ENCODE results near the gene DNAJB2.
"Not testable (repeated sequence)": the region's sequence is repeated elsewhere in the genome, so short reads cannot be mapped to it uniquely, and the experiment has no call there.

Gene DNAJB2

DNA sequence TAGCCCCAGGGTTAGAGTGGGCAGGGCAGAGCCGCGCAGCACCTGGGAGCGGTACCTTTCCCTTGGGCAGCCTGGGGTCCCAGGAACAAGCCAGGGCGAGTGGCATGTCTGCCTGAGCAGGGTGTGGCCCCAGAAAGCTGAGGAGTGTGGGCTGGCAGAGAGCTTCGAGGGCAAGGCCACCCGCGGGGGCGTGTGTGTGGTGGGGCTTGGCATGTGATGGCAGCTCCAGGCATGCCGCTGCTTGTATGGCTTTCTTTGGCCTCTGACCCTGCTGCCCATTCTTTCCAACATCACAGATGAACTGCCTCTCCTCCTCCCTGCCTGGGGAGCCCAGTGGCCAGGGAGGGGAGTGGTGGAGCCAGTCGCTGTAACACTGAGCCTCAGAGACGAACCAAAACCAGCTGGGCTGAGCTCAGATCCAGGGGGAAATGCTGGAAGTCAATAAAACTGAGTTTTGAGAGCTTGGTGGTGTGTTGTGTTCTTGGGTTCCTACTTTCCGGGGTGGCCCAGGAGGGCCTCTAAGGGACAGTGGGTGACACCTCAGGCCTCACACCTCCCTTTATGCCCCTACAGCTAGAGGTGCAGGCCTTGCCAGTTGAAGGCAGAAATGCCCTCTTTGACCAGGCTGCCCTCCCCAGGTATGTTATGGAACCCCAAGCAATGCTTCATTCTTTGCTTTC is 7.4 kb downstream of the DNAJB2 start:
- no peak for DNase-seq

DNA sequence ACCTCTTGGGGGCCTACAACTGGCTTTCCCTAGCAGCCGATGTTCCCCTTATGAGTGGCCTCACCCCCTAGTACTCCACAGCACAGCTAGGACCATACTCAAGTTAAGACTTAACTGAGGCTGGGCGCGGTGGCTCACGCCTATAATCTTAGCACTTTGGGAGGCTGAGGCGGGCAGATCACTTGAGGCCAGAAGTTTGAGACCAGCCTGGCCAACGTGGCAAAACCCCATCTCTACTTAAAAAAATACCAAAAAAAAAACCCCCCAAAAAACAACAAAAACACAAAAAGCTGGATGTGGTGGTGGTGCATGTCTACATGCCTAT is 7.9 kb downstream of the DNAJB2 start:
- DNase-seq, result not testable (repeated sequence)

DNA sequence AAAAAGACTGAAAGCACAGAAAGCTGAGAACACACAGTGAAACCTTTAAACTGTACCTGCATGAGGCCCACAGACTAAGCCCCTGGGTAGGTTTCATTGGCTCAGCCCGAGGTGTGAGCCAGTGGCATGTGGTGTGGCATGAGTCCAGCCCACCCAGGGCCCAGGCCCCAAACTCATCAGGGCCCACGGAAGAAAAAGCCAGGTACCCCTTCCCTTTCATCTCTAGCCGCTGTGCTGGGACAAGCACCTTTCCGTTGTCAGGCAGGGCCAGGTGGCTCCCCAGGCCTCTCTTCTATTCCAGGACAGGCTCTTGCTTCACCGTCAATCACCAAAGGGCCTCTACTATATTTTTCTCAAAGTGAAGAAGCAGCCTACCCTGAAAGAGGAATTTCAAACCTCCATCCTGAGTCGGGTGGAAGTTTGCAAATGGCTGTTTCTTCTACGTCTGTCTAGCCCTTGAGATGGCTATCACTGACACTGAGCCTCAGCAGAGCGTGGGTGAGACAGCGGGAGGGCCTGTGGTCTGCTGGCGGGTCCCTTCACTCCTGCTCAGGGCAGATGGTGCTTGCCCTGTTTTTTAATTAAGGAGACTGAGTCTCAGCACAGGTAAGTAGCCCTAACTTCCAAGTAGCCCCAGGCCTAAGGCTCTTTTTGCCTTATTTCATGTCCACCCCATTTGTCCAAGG is 8.6 kb downstream of the DNAJB2 start:
- DNase-seq, result no peak

DNA sequence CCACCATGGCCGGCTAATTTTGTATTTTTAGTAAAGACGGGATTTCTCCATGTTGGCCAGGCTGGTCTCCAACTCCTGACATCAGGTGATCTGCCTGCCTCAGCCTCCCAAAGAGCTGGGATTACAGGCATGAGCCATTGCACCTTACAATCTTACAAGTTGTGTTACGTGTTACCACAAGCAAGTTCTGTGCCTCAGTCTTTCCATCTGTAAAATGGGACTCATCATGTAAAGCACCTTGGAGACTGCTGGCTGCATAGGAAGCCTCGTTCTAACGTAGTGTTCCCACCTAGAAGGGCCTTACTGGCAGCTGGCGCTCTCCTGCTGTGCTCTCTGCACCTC is 10.0 kb downstream of the DNAJB2 start:
- no peak for DNase-seq

DNA sequence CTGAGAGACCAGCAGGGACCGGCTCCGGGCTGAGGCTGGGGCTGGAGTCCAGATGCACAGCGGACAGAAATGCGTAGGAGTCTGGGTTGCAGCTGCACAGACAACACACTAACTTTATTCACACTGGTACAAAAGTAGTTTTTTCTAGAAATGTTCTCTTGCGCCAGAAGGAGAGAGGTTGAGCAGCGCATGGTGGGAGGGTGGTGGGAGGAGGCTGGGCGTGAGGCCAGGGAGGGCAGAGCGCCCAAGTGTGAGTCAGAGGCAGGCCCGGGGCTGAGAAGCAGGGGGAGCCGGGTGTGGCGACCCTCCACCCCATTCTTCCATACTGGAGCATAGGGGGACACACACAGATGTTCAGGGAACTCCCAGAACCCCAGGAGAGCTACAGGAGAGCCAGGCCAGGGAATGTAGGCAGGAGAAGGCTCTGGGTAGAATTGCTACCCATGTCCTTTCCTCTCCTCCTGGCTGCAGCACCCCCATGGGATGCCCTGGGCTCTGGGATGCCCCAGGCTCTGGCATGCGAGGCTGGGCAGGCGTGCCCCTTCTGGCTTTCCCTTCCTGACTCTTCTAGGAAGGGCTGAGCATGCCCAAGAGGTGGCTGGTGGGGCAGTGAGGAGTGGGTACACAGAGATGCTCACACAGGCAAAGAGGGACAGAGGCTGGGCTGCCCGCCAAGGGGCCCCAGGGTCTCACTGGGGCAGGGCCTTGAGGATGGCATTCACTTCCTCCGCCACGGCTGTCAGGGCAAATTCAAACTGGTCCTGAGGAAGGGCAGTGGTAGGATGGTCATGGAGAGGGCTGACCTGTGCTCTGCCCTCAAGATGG is 10.6 kb downstream of the DNAJB2 start:
- DNase-seq, result no peak

DNA sequence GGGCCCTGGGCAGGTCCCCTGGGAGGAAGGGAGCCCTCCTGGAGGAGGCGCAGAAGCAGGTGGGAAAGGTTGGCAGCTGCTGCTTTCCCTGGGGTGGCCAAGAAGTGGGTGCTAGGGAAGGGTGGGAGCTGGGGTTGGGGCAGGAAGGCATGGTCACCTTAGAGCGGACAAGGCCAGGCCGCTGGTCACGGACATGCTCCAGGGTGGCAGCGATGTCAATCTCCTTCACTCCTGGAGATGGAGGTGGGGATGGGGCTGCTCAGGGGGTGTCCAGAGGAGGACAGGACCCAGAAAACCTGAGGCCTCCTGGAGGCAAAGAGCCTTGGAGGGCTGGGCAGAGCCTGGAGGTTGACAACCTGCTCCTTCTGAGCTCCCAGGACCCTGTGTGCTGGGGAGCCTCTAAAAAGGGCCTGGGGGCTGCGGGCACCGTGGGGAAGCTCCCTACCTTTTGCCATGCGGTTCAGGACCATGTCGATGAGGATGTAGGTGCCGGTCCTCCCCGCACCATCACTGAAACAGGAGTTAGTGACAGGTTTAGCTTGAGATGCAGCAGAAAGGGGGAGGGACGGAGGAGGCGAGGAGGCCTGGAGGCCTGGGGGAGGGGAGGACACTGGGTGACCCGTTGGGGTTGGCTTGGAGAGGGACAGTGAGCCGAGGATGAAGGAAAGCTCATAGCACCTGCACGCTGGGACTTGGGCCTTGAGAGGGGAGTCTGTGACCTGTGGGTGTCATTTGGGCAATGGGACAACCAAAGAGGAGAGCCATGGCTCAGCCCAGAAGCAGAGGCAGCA is 11.4 kb downstream of the DNAJB2 start:
- no peak for DNase-seq

DNA sequence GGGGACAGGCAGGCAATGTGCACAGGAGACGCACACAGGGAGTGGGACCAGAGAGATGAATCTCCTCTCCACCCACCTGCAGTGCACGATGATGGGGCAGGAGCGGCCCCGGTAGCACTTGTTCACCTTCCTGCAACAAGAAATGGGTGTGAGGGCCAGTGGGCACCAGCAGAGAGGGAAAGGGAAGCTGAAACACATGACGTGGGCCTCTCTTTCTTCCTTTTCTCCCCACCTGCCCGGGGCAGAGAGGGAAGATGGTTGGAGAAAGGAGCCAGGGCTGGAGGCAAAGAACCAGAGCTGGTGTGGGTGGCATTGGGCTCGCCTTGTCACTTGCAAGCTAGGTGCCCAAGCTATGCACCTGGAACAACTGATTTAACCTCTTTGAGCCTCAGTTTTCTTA is 12.2 kb downstream of the DNAJB2 start:
- DNase-seq, result no peak

DNA sequence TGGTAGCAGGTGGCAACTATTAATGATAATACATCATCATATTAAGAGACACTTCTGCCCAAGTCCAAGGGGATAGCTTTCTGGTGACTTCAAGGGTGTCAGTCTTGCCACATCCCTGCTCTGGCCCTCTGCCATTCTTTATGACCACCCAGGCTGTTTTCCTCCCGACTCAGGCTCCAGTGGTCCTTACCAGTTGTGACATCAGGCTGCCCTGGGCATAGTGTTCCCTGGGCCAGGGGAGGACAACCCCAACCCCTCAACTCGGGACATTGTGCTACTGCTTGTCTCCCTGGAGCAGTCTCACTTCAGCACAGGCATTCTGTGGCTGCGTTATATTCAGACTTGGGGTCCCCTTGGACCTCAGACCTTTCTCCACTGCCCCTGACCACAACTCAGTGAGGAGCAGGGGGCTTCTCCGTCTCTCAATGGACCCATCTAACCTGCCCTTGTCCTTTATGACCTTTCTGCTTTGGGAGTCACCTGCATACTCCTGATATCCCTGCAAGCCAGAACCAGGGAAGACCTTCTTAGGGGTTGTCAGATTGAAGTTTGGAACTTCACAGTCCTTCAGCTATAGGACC is 12.8 kb downstream of the DNAJB2 start:
- DNase-seq, result no peak

DNA sequence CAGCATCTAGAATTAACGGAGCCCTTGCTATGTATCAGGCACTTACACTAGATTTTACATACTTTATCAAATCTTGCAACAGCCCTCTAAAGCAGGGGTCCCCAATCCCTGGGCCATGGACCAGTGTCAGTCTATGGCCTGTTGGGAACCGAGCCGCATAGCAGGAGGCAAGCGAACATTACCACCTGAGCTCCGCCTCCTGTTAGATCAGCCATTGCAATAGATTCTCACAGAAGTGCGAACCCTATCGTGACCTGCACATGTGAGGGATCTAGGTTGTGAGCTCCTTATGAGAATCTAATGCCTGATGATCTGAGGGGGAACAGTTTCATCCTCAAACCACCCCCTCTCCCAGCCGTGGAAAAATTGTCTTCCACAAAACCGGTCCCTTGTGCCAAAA is 13.4 kb downstream of the DNAJB2 start:
- DNase-seq, result no peak

DNA sequence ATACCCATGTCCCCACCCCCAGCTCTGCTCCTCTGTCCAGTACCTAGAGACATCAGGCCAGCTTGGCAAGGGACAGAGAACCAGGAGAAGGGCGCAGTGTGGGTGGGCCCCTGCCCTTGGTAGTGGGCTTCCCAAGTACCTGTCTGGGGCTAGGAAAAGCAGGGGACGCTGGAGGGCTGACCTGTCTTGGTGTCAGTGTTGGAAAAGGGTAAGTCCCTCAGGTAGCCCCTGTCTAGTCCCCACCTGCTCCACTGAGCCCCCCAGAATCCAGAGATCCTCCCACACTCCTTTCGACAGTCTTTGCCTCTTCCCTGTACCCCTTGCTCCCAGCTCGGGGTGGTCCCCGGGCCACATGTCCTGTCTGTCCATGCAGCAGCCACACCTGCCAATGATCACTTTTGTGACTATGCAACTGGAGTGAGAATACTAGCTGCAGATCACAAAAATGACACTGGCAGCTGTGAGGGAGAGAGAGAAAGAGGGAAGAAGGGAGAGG is 14.6 kb downstream of the DNAJB2 start:
- DNase-seq, result no peak

DNA sequence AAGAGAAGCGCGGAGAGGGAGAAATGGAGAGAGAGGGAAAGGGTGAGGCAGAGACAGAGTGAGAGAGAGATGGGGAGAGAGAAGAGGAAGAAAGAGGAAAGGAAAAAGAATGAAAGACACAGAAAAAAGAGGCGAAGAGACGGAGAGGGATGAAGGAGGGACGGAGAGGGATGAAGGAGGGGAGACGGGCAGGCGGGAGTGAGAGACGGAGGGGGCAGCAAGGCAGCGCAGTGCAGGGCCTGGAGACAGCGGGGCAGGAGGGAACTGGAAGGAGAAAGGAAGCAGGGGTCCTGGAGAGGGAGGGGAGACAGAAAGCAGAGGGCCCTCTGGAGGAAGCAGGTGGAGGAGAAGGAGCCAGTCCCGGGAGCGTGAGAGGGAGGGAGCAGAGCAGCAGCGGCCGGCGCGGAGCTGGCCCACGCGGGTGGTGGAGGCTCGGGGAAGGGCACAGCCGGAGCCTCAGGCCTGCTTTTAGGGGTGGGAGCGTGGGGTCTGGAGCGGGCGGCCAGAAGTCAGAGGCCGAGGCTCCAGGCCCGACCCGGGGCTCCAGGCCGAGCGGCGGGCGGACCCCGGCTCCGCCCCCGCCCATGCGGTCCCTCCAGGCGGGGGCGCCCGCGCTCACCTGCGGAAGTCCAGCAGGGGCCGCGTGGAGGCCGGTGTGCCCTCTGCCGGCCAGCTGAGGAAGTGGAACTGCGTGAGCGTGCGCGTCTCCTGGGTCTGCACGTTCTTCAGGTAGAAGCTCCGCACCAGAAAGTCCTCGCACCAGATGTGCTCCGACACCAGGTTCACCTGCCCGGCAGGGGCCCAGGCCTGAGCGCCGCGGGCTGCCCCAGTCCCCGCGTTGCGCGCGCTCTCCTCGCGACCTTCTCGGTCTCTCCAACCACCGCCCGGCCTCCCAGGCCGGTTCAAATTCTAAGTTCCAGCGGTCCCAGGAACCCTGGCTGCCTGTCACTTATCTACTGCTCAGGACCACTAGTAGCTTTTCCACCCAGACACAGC is 15.5 kb downstream of the DNAJB2 start:
- DNase-seq, result peak; percentile 91

DNA sequence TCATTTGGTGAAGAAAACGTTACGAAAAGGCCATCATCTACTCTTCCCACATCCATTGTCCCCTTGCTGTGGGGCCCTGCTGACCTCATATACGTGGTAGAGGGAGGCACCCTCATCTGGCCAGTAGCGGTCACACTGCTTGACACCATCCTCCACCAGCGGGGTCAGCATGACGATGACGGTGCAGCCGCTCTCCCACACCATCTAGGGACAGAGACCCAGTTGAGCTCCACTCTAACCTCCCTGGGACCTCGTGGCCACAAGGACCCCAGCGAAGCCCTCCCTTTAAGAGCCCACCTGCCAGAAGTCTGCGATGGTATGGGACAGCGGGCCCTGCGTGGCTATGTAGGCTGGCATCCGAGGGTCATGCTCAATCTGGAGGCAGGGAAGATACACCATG is 17.0 kb downstream of the DNAJB2 start:
- no peak for DNase-seq

DNA sequence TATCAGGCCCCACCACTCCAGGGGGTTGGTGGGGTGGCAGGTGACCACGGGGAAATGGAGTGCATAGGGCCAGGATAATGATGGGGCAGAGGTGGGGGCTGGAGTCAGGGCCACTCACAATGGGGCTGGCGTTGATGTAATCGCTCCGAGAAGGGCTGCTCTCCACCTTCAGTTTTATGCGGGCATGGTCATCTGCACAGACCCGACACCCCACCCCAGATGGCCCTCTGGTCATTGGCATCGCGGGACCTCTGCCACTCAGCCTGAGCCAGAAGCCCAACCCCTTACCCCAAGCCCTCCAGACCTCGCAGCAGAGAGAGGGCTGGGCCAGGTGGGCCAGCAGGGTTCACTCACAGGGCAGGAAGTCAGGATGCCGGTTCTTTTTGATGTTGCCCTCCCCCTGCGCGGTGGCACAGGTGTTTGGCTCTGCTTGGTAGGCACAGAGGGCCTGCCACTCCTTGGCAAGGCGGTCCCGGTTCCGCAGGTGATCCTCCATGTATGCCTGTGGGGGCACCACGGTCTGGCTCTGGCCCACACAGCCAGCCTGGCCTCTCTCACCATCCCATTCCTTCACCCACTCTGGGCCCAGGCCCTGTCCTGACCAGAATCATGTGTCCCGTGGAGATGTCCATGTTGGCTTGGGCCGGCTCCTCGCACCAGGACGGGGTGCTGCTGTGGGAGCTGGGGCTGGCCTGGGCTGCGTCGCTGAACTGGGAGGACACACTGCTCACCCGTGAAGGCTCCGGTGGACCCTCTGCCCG is 17.6 kb downstream of the DNAJB2 start:
- DNase-seq, result no peak

DNA sequence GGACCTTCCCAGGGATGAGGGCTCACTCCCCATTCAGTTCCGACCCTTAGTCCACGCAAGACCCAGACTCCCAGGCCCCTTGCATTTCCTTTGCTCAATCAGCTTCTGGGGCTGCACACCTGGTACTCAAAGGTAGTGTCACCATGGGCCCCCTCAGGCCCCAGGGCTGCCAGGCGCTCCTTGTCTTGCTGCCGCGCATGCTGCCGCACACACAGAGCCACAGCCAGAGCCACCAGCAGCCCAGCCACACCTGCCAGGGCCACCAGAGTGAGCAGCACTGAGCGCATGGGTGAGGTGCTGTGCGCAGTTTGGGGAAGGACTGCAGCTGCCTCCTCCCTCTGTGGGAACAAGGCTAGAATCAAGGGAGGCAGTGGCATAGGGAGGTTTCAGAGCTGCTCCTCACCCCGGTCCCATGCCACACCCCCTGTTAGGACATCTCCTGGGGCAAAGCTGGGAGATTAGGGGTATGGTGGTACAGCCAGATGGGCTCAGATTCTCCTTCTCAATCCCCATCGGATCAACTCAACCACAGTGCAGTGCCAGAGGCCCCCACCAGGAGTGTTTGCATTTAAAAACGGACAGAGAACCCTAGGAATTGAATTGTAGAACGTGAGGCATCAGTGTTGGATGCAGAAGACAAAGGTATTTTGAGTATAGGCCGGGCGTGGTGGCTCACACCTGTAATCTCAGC is 18.7 kb downstream of the DNAJB2 start:
- no peak for DNase-seq

DNA sequence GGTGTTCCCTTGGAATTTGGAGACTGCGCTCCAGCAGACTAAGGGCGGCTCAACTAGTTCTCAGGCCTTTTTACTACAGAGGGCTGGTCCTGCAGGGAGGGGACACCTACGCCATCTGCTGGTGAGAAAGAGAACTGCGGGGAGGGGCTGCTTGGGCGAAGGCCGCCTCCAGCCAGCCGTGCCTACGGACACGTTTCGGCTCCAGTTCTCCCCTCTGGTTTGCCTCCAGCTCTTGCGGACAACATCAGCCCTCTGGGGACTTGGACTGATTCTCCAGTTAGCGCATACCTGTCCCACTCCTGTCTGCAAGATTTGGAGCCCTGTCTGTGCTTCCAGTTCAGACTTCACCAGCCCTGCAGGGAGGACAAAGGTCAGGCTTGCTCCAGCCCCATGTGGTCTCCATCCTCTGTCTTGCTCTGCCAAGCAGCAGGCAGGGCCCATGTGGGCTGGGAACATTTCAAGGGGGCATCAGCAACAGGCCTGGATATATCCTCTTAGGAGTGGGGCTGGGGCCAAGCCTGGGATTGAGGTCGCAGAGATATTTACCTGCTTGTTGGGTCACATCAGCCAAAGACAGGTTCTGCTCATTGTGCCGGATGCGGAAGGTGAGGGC is 19.7 kb downstream of the DNAJB2 start:
- DNase-seq, result peak; percentile 83

DNA sequence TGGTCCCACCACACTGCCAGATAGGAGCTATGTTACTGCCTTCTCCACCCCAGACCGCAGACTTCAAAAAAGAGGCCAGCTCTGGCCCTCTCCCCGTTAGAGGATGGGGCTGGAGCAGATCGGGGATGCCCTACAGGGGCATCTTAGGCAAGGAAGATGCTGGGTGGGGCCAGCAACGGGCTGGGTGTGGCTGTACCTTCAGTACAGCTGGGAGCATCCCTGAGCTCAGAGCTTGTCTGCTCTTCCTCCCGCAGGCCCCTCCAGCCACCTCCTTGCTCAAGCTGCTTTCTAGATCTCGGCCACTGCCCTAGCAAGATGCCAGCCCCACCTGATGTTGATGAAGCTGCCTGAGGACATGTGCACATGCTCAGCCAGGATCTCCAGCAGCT is 20.2 kb downstream of the DNAJB2 start:
- DNase-seq, result no peak

DNA sequence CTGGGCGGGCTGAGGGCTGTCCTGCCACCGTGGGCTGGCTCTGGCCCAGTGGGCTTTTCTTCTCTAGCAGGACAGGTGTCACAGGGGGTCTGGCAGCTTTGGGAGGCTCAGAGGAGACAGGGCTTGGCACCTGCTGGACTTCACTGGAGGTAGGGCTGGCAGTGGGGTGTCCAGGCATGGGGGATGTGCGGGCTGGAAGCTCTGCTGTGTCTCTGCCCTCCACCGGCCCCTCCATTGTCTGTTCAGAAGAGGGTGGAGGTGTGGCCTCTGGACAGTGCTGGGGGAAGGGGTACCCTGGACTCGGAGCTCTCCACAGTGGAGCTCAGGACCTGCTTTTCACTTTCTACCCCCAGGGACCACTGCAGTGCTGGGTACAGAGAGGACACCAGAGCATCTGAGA is 20.9 kb downstream of the DNAJB2 start:
- DNase-seq, result no peak

DNA sequence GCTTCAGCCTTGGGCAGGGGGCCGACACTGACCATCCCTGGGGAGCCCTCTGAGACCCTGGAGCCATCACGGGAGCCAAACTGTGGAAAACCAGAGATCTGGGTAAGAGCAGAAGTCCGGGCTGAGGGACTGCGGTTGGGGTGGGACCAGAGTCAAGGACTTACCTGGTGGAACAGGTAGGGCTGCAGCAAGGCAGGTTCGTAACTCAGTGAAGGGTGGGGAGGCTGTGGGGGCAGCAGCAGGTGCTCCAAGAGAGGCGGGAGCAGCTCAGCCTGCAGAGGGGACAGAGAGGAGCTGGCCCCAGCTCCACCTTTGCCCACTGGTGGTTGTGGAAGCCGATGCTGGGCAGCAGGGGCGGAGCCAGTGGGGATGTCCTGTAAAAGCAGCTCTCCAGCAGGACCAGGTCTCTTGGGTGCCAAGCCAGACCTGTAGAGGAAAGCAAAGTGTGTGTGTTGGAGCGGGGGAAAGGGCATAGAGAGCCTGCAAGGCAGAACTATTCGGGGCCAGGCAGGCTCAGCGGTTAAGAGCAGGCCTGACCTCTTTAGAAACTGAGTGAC is 23.3 kb downstream of the DNAJB2 start:
- DNase-seq, result no peak

DNA sequence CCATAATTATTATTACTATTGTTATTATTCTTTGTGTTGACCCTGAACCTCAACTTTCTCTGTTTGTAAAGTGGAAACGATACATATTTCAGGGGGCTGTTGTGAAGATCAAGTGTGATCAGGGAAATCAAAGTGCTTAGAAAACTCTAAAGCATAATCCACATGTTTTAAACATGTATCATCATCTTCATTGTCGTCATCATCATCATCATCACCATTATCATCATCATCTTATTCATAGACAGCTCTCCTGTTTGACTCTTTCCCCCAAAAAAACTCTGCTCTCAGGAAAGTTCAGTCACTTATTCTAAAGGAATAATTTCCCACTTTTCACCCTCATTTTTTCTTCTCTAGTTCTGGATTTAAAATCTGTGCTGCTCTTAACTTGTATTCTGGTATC is 25.1 kb downstream of the DNAJB2 start:
- DNase-seq, result no peak

Data from CD4-positive, alpha-beta T cell treated with Interleukin-15 for 1 hour (primary cell).